Measurements from ENCODE around the gene PIEZO2. TPM values are rescaled to one million over a fixed set of nuclear protein-coding genes. Genes with fewer than 3 reads are reported as not detected.

The PIEZO2 gene
- total RNA-seq, 4 donors from 2014 or later = 0.68 to 2.2 (median 1.1) TPM

- no peaks in the 10 kb centered on the region for H3K36me3 ChIP-seq
- 74% methylated on average over 10 of the region's 10 CpGs for WGBS
Observed at GRCh38 chr18:11125492-11126315, 23.7 kb downstream of the PIEZO2 start.

GRCh38 chr18:11124054-11124453, 25.3 kb downstream of the PIEZO2 start:
- H3K27ac ChIP-seq = no peak overlapping the region
- DNase-seq (ENCODE audit: low spot score in 2 of 2) = no peak
- TF ChIP-seq EP300 (IDR thresholded peaks at IDR 0.05) = no peak
- TF ChIP-seq POLR2A (IDR thresholded peaks at IDR 0.05) = no peak
- no peaks in the 10 kb centered on the region for H3K36me3 ChIP-seq
- H3K9me3 ChIP-seq = no peaks in the 10 kb centered on the region
- no peaks in the 10 kb centered on the region for H3K27me3 ChIP-seq
- H3K4me3 ChIP-seq = no peak overlapping the region
- no peaks in the 10 kb centered on the region for H3K4me1 ChIP-seq
- 73% methylated on average over 1 of the region's 1 CpG for WGBS

More at GRCh38 chr18:11125492-11126315, 23.7 kb downstream of the PIEZO2 start:
- no peaks in the 10 kb centered on the region for H3K4me1 ChIP-seq
- H3K4me3 ChIP-seq = no peak overlapping the region
- H3K27ac ChIP-seq = no peak overlapping the region
- no peaks in the 10 kb centered on the region for H3K9me3 ChIP-seq
- no peak for DNase-seq (ENCODE audit: low spot score in 2 of 2)
- no peaks in the 10 kb centered on the region for H3K27me3 ChIP-seq
- no peak for TF ChIP-seq POLR2A (IDR thresholded peaks at IDR 0.05)
- TF ChIP-seq EP300 (IDR thresholded peaks at IDR 0.05) = no peak
- TF ChIP-seq CTCF (IDR thresholded peaks at IDR 0.05) = no peak
- no peak for TF ChIP-seq POLR2AphosphoS5 (IDR thresholded peaks at IDR 0.05)

- Histone ChIP-seq H3K27me3 (no peaks in the 10 kb centered on the region), H3K4me3 (no peak overlapping the region), H3K9me3 (no peaks in the 10 kb centered on the region), H3K27ac (no peak overlapping the region), H3K4me1 (no peaks in the 10 kb centered on the region), H3K36me3 (no peaks in the 10 kb centered on the region)
- TF ChIP-seq EP300 (IDR thresholded peaks at IDR 0.05) = no peak
- no peak for TF ChIP-seq POLR2AphosphoS5 (IDR thresholded peaks at IDR 0.05)
- no peak for TF ChIP-seq CTCF (IDR thresholded peaks at IDR 0.05)
- TF ChIP-seq POLR2A (IDR thresholded peaks at IDR 0.05) = no peak
- WGBS = 74% methylated on average over 2 of the region's 2 CpGs
- DNase-seq (ENCODE audit: low spot score in 2 of 2) = no peak
Observed at GRCh38 chr18:11121443-11121849, 27.9 kb downstream of the PIEZO2 start.

- Histone ChIP-seq H3K9me3 (no peaks in the 10 kb centered on the region), H3K36me3 (no peaks in the 10 kb centered on the region), H3K4me3 (no peak overlapping the region), H3K27ac (no peak overlapping the region), H3K4me1 (no peaks in the 10 kb centered on the region), H3K27me3 (no peaks in the 10 kb centered on the region)
- TF ChIP-seq POLR2A (IDR thresholded peaks at IDR 0.05) (no peak), POLR2AphosphoS5 (IDR thresholded peaks at IDR 0.05) (peak in 1 of 3 donors; percentile 19)
- 39% methylated on average over 5 of the region's 5 CpGs for WGBS
- no peak for DNase-seq (ENCODE audit: low spot score in 2 of 2)
Observed at GRCh38 chr18:11119959-11120587, 29.3 kb downstream of the PIEZO2 start.

- no peak for DNase-seq (ENCODE audit: low spot score in 2 of 2)
- TF ChIP-seq POLR2A (IDR thresholded peaks at IDR 0.05) (no peak), EP300 (IDR thresholded peaks at IDR 0.05) (no peak), CTCF (IDR thresholded peaks at IDR 0.05) (no peak), POLR2AphosphoS5 (IDR thresholded peaks at IDR 0.05) (no peak)
- 61% methylated on average over 4 of the region's 4 CpGs for WGBS
- H3K27me3 ChIP-seq = no peaks in the 10 kb centered on the region
- no peaks in the 10 kb centered on the region for H3K9me3 ChIP-seq
- H3K4me3 ChIP-seq = no peak overlapping the region
- no peak overlapping the region for H3K27ac ChIP-seq
- H3K36me3 ChIP-seq = no peaks in the 10 kb centered on the region
- H3K4me1 ChIP-seq = no peaks in the 10 kb centered on the region
Observed at GRCh38 chr18:11119550-11119949, 29.8 kb downstream of the PIEZO2 start.

GRCh38 chr18:11118051-11118766, 31.2 kb downstream of the PIEZO2 start:
- no peak for TF ChIP-seq CTCF (IDR thresholded peaks at IDR 0.05)
- H3K36me3 ChIP-seq = no peaks in the 10 kb centered on the region
- no peak overlapping the region for H3K27ac ChIP-seq
- no peak for DNase-seq (ENCODE audit: low spot score in 2 of 2)
- H3K4me1 ChIP-seq = no peaks in the 10 kb centered on the region
- no peaks in the 10 kb centered on the region for H3K9me3 ChIP-seq
- no peak overlapping the region for H3K4me3 ChIP-seq
- 49% methylated on average over 3 of the region's 3 CpGs for WGBS
- no peaks in the 10 kb centered on the region for H3K27me3 ChIP-seq
